Measurements from ENCODE around the gene ATG3.

GRCh38 chr3:112530573-112530972 is 31.2 kb downstream of the ATG3 start:
- no peak for TF ChIP-seq POLR2A (IDR thresholded peaks at IDR 0.05)
- no peak for TF ChIP-seq CTCF (IDR thresholded peaks at IDR 0.05)
